Stimulated activated CD4-positive, alpha-beta T cell treated with anti-CD3 and anti-CD28 coated beads, Interleukin-2, amount 100 ng/mL, for 4 hours (primary cell): Measurements from ENCODE around the gene TSHB.
A peak's percentile ranks its signal among the peaks of the same experiment; 100 is the strongest.
"Not testable (repeated sequence)": the region's sequence is repeated elsewhere in the genome, so short reads cannot be mapped to it uniquely, and the experiment has no call there.

Source experiments
- DNase-seq: peaks from one replicate; pipeline ENCODE4 v3.0.0-alpha.2; 2020; ENCODE audit warnings: low read depth

Gene TSHB

GRCh38 chr1:115029526-115029925, at the start of gene TSHB:
TSS of gene TSHB (plus strand) at chr1:115029826. CDS start at chr1:115033363, 3,537 bp downstream.
- DNase-seq, result no peak

GRCh38 chr1:114982251-114982650, 47.4 kb upstream of the TSHB start:
- no peak for DNase-seq

DNA sequence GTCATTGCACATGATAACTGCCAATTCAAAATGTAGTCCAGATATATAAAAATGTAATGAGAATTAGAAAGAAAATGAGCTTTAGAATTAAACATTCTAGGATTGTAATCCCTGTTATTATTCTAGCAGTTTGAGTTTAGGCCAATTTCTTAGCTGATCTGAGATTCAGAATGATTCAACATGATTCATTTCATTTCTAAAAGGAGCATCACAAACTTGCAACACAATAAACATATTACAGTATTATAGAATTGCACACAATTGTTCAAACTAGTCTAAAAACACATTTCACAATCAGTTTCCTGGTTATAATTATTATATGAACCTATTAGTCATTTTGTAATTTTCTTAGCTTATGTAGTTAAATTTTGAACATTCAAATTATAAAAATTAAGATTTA, 43.3 kb upstream of the TSHB start:
- no peak for DNase-seq

DNA sequence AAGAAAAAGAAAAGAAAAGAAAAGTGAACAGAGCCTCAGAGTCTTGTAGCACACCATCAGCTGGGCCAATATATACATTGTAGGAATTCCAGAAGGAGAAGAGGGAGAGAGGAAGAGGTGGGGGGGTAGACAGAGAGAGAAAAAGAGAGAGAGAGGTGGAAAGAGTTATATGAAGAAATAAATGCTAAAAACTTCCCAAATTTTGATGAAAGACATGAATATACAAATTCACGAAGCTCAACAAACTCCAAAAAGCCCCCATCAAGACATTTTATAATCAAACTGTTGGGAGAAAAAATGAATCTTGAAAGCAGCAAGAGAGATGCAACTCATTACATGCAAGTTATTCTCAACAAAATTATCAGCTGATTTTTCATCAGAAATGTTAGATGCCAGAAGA, 41.5 kb upstream of the TSHB start:
- DNase-seq, result no peak

- no peak for DNase-seq
These were observed 31.9 kb upstream of the TSHB start for GRCh38 chr1:114997510-114998289.

DNA sequence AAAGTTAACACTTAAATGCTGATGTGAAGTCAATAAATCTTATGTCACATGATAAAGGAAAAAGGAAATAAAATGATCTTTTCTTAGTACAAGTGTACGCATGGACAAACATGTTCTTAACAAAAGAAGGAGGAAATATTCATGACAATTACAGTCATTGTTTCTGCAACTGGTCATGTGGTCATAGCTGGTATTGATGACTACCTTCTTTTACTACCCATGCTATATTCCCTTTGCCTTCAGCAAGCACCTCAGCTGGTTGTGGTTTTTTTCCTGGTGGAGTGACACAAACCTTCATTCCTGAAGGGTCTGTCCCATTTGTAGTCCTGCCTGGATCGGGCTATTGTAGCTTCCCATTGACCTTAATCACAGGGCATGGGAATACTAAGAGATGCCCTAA, 23.4 kb upstream of the TSHB start:
- no peak for DNase-seq

GRCh38 chr1:115012006-115012405, 17.6 kb upstream of the TSHB start:
- DNase-seq, result no peak

DNA sequence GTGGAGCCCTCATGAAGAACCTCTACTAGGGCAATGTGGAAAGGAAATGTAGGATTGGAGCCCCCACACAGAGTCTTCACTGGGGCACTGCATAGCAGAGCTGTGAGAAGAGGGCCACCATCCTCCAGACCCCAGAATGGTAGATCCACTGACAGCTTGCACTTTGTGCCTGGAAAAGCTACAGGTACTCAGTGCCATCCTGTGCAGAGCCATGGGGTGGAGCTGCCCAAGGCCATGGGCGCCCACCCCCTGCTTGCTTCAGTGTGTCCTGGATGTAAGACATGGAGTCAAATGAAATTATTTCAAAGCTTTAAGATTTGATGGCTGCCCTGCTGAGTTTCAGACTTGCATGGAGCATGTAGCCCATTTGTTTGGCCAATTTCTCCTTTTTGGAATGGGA, 17.2 kb upstream of the TSHB start:
- no peak for DNase-seq

DNA sequence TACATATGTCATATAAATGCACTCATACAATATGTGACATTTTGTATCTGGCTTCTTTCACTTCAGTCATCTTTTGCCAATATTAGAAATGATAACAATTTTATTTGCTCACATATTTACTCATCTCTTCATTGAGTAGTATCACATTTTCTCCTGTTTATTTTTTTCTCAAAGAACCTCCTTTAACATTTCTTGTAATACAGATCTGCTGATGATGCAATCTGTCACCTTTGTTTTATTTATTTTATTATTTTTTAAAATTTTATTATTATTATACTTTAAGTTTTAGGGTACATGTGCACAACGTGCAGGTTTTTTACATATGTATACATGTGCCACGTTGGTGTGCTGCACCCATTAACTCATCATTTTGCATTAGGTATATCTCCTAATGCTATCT, 15.8 kb upstream of the TSHB start:
- no peak for DNase-seq

- DNase-seq, result not testable (repeated sequence)
These were observed 10.1 kb upstream of the TSHB start for GRCh38 chr1:115019549-115019948.

DNA sequence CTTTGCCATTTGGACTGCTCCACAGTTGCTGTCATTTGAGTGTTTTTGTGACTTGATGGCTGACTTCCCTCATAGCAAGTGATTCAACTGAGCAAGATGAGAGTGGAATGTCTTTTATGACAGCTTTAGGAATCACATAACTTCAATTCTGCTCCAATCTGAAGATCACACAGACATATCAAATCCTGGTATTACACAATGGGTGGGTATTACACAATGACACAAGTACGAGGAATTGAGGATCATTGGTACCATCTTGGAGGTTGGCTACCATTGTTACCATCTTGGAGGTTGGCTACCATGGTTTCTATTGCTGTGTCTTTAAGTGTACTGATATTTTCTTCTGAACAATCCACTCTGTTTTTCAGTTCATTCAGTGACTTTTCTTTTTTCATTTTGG, 8.5 kb upstream of the TSHB start:
- no peak for DNase-seq

GRCh38 chr1:115023593-115023992, 6.0 kb upstream of the TSHB start:
- DNase-seq, result no peak

DNA sequence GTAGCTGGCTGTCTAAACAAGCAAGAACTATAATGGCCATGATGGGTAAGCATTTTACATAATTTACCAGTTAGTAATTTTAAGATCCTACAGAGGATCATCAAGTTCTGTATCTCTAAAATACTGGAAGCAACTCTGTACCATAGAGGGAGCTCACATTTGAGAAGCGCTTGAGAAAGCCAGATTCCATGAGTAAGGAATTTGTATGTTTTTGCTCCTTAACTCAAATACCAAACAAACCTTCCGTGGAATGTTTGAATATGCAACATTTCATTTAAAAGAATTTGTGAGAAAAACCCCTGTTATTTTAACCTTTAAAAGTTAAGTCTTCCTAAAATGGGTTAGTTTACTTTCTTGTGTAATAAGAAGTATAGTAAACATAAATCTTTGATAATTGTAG, 2.0 kb downstream of the TSHB start:
- no peak for DNase-seq

DNA sequence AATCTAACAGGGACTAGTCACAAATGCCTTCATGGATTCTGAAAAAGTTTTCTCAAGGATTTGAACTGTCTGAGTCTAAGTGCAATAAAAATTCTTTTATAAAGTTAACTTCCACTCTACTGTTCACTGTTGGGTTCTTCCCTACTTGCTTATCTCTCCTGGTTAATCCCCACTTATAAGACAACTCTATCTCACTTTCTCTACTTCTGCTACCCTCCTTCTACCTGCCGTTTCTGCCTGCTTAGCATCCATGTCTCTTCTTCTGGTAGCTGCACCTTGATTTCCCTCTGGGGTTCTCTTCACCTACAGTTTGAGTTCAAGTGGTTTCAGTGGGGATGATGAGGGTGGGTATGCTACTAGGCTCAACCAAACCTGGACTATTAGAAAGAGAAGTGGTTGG, 6.0 kb downstream of the TSHB start:
- no peak for DNase-seq

DNA sequence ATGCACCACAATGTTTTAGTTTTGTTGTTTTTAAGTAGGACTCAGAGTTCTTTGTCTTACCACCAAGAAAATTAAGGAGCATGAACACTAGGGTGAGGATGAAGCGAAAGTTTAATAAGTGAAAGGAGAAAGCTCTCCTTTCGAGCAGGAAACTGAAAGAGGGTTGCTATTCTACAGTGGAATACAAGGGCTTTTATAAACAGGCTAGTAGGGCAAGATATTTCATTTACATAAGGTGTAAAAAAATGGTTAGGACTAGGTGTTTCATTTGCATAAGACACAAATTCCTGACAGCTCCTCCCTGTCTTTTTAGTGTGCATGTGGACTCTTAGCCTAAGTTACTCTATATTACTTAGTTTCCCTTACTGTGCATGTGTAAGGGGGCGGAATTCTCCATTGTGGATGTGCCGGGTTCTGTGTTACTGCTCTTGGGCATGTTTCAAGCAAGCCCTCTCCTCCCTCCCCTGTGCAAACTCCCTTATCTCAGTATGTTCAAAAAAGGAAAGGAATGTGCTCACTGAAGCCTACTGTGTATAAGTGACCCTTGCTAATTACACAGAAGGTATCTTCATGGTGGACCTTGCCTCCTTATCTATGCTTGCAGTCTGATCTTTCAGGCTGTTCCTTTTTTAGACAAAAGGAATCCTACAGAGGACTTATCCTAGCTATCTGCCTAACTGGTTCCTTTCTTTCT, 7.3 kb downstream of the TSHB start:
- DNase-seq, result no peak

GRCh38 chr1:115040501-115040900, 10.9 kb downstream of the TSHB start:
- DNase-seq, result no peak

- no peak for DNase-seq
These were observed 12.0 kb downstream of the TSHB start for GRCh38 chr1:115041654-115042053.

DNA sequence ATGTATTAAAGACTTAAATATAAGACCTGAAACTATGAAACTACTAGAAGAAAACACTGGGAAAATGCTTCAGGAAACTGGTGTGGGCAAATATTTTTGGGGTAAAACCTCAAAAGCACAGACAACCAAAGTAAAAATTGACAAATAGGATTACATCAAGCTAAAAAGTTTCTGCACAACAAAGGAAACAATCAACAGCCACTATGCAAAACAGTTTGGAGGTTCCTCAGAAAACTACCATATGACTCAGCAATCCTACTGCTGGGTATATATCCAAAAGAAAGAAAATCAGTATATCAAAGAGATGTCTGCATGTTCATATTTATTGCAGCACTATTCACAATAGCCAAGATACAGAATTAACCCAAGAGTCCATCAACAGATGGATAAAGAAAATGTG, 17.1 kb downstream of the TSHB start:
- DNase-seq, result no peak

- DNase-seq, result no peak
These were observed 22.2 kb downstream of the TSHB start for GRCh38 chr1:115051850-115052249.

DNA sequence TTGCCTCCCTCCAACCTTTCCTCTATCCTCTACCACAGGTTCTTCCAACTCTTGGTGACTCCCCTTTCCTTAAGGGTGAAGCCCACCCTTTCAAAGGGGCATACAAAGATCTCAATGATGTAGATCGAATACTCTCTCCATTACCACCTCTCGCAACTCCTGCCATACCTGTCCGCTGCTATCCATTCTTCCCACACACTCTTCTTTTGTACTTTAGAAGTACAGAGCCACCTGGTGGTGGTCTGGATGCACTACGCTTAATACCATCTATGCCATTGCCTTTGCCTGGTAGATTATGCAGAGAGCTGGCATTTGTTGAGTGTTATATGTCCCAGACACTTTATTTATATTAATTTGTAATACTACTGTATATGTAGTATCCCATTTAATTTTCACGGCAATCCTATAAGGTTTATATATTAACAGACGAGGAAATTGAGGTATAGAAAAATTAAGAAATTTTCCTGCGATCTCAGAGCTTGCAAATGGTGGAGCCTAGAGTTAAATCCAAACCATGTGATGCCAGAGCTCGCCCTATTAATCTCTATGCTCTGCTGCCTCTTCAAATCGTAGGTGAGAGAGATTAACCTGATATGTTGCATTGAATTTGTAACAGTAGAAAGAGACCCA, 22.9 kb downstream of the TSHB start:
- DNase-seq, result peak; percentile 36

DNA sequence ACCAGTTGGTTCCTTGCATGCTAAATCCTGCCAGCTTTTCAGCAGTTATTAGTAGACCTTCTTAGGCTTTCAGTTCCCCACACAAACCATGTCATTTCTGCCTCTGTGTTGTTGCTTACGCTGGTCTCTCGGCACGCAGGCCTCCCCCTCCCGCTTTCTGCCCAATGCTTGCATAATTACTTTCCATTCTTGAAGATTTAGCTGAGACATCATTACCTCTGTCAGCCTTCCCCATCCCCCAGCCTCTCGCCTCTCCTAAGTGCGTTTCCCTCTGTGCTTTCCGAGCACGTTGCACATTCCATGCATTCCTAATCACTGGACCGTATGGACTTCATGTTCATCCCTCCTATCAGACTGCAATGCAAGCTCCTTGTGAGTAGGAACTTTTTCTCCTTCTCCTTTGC, 26.8 kb downstream of the TSHB start:
- no peak for DNase-seq

- no peak for DNase-seq
These were observed 28.1 kb downstream of the TSHB start for GRCh38 chr1:115057661-115058254.

GRCh38 chr1:115059316-115059715, 29.7 kb downstream of the TSHB start:
- DNase-seq, result no peak
